Ectodermal cell (in vitro differentiated cells): ENCODE measurements around the gene COL25A1.
"Not testable (repeated sequence)": the region's sequence is repeated elsewhere in the genome, so short reads cannot be mapped to it uniquely, and the experiment has no call there.

Experiments
- H3K27ac ChIP-seq: 2 replicates; pipeline ENCODE4 v1.7.0; 2013; ENCODE audit warnings: mild to moderate bottlenecking, low read depth, low read length; ENCODE audit not compliant: insufficient read depth, poor library complexity, severe bottlenecking
- H3K27me3 ChIP-seq: 2 replicates; pipeline ENCODE4 v1.7.0; 2013; ENCODE audit warnings: mild to moderate bottlenecking, low read length; ENCODE audit not compliant: insufficient read depth, control insufficient read depth, poor library complexity, severe bottlenecking
- H3K36me3 ChIP-seq: one replicate; pipeline ENCODE4 v1.7.0; 2013; ENCODE audit warnings: low read length; ENCODE audit not compliant: control insufficient read depth, insufficient read depth
- H3K4me1 ChIP-seq: one replicate; pipeline ENCODE4 v1.7.0; 2013; ENCODE audit warnings: low read length; ENCODE audit not compliant: control insufficient read depth, insufficient read depth
- H3K4me3 ChIP-seq: 2 replicates; pipeline ENCODE4 v1.7.0; 2013; ENCODE audit warnings: low read depth, low read length, control low read depth; ENCODE audit not compliant: insufficient read depth
- H3K9me3 ChIP-seq: 2 replicates; pipeline ENCODE4 v1.7.0; 2013; ENCODE audit warnings: mild to moderate bottlenecking, low read length, moderate library complexity; ENCODE audit not compliant: control insufficient read depth
- WGBS, 2 experiments: methylation state at CpG; one replicate each; pipeline ENCODE4 v1.1.7; 2013; ENCODE audit warnings: missing lambda C conversion rate in 2 of 2; 5-methylcytosine and 5-hydroxymethylcytosine counted together

The COL25A1 gene

DNA sequence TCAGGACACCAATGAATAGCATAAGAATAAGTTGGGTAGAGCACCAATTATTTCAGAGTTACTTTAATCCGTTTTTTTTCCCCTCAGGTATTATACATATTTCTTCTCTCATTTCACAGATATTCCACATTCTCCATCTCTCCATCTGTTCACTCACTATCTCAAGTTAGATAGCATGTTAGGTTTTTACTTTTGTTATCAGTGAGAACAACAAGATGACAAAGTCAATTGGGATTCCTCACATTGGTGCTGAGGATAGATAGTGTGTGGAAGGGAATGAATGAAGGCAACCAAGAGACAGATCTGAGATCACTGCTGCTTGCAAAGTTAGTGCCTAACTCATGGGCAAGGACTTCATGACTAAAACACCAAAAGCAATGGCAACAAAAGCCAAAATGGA, 427.7 kb downstream of the COL25A1 start:
- WGBS, 2 experiments: 67 to 90% methylated on average over 1 of the region's 1 CpG
- Histone ChIP-seq H3K27me3 (no peaks in the 10 kb centered on the region), H3K27ac (no peak overlapping the region), H3K4me1 (no peaks in the 10 kb centered on the region), H3K4me3 (no peak overlapping the region), H3K9me3 (no peaks in the 10 kb centered on the region), H3K36me3 (no peaks in the 10 kb centered on the region)

- H3K36me3 ChIP-seq, H3K27ac ChIP-seq, H3K9me3 ChIP-seq, H3K27me3 ChIP-seq, H3K4me1 ChIP-seq, H3K4me3 ChIP-seq: not testable (repeated sequence)
- 91 to 98% methylated on average over 9 of the region's 9 CpGs for WGBS, 2 experiments
Measured at GRCh38 chr4:108869970-108870369, 432.5 kb downstream of the COL25A1 start.

DNA sequence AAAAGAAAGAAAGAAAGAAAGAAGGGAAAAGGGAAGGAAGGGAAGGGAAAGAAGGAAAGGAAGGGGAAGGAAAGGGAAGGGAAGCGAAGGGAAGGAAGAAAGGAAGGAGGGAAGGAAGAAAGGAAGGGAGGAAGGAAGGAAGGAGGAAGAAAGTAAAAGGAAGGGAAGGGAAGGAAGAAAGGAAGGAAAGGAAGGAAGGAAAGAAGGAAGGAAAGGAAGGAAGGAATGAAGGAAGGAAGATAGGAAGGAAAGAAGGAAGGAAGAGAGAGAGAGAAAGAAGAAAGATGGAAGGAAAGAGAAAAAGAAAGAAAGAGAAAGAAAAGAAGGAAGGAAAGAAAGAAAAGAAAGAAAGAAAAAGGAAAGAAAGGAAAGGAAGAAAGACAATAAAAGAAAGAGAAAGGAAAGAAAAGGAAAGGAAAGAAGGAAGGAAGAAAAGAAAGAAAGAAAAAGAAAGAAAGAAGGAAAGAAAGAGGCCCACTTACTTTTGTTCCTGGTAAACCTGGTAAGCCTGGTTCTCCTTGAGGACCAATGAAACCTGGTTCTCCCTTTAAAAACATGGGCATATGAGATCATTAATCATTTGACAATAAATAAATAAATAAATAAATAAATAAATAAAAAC, 433.7 kb downstream of the COL25A1 start:
- no peak overlapping the region for H3K4me3 ChIP-seq
- no peaks in the 10 kb centered on the region for H3K36me3 ChIP-seq
- no peaks in the 10 kb centered on the region for H3K27me3 ChIP-seq
- no peak overlapping the region for H3K27ac ChIP-seq
- H3K9me3 ChIP-seq: no peaks in the 10 kb centered on the region
- WGBS, 2 experiments: 91 to 92% methylated on average over 1 of the region's 1 CpG
- no peaks in the 10 kb centered on the region for H3K4me1 ChIP-seq

GRCh38 chr4:108867476-108867875, 435.0 kb downstream of the COL25A1 start:
- no peak overlapping the region for H3K4me3 ChIP-seq
- no peak overlapping the region for H3K27ac ChIP-seq
- no peaks in the 10 kb centered on the region for H3K27me3 ChIP-seq
- H3K36me3 ChIP-seq: no peaks in the 10 kb centered on the region
- H3K4me1 ChIP-seq: no peaks in the 10 kb centered on the region
- no peaks in the 10 kb centered on the region for H3K9me3 ChIP-seq

DNA sequence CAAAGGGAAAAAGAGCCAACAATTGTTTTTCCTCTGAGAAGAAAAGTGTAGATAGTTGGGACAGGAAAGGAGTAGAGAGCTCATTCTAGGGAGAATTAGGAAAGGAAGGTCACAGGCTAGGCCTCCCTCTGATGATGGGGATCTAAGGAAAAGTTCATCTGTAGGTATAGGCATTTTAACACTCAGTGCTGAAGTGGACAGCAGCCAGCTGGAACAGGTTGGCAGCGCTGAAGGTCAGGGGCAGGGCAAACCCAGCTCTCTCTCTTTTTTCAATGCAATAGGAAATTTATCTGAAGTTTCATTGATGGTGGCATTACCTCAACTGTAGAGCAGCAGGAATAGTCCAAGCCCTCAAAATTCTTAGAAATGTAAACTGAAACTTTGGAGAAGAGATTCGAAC, 441.1 kb downstream of the COL25A1 start:
- no peak overlapping the region for H3K4me3 ChIP-seq
- no peaks in the 10 kb centered on the region for H3K9me3 ChIP-seq
- no peaks in the 10 kb centered on the region for H3K4me1 ChIP-seq
- no peaks in the 10 kb centered on the region for H3K27me3 ChIP-seq
- 51 to 52% methylated on average over 2 of the region's 2 CpGs for WGBS, 2 experiments
- H3K36me3 ChIP-seq: no peaks in the 10 kb centered on the region
- H3K27ac ChIP-seq: no peak overlapping the region

- 83% methylated on average over 1 of the region's 1 CpG; no CpG with 5 or more reads in 1 of the 2 experiments for WGBS, 2 experiments
- Histone ChIP-seq H3K4me3 (no peak overlapping the region), H3K9me3 (no peaks in the 10 kb centered on the region), H3K27me3 (no peaks in the 10 kb centered on the region), H3K27ac (no peak overlapping the region), H3K4me1 (no peaks in the 10 kb centered on the region), H3K36me3 (no peaks in the 10 kb centered on the region)
Measured at GRCh38 chr4:108854786-108855185, 447.7 kb downstream of the COL25A1 start.

GRCh38 chr4:108852691-108853090, 449.8 kb downstream of the COL25A1 start:
- Histone ChIP-seq H3K27me3 (no peaks in the 10 kb centered on the region), H3K9me3 (no peaks in the 10 kb centered on the region), H3K27ac (no peak overlapping the region), H3K36me3 (no peaks in the 10 kb centered on the region), H3K4me3 (no peak overlapping the region), H3K4me1 (no peaks in the 10 kb centered on the region)
- 93 to 100% methylated on average over 1 of the region's 1 CpG for WGBS, 2 experiments

DNA sequence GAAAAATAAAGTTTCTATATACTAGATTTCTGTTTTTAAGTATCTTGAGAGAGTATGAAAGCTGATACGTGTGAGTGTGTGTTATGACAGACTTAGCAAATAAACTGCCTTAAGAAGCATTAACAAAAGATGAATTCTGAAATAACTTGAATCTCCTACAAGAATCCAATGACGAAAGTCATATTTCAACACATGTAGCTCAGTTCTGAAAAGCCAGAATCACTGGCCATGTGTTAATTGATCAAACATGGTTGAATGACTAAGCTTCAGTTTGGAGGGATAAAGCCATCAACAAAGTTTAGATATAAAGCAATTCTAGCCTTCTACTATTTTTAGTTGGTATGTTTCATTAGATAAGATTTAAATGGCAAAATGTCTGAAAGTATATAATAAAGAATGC, 451.1 kb downstream of the COL25A1 start:
- Histone ChIP-seq H3K9me3 (no peaks in the 10 kb centered on the region), H3K27ac (no peak overlapping the region), H3K4me3 (no peak overlapping the region), H3K36me3 (no peaks in the 10 kb centered on the region), H3K27me3 (no peaks in the 10 kb centered on the region), H3K4me1 (no peaks in the 10 kb centered on the region)
- WGBS, 2 experiments: 93 to 95% methylated on average over 1 of the region's 2 CpGs

- Histone ChIP-seq H3K27me3 (no peaks in the 10 kb centered on the region), H3K4me3 (no peak overlapping the region), H3K27ac (no peak overlapping the region), H3K36me3 (no peaks in the 10 kb centered on the region), H3K9me3 (no peaks in the 10 kb centered on the region), H3K4me1 (no peaks in the 10 kb centered on the region)
- 90 to 92% methylated on average over 1 of the region's 1 CpG for whole genome bisulfite sequencing, 2 experiments
Measured at GRCh38 chr4:108850219-108850649, 452.2 kb downstream of the COL25A1 start.

GRCh38 chr4:108849611-108850168, 452.8 kb downstream of the COL25A1 start:
- H3K4me1 ChIP-seq: no peaks in the 10 kb centered on the region
- H3K27me3 ChIP-seq: no peaks in the 10 kb centered on the region
- no peak overlapping the region for H3K27ac ChIP-seq
- no peak overlapping the region for H3K4me3 ChIP-seq
- 77 to 89% methylated on average over 2 to 3 of the region's 3 CpGs for WGBS, 2 experiments
- no peaks in the 10 kb centered on the region for H3K36me3 ChIP-seq
- H3K9me3 ChIP-seq: no peaks in the 10 kb centered on the region
